ENCODE data around the gene ATL3.
"Not testable (repeated sequence)": the region's sequence is repeated elsewhere in the genome, so short reads cannot be mapped to it uniquely, and the experiment has no call there.

The ATL3 gene

GRCh38 chr11:63586451-63587166, 84.6 kb downstream of the ATL3 start:
- no peak for DNase-seq

DNA sequence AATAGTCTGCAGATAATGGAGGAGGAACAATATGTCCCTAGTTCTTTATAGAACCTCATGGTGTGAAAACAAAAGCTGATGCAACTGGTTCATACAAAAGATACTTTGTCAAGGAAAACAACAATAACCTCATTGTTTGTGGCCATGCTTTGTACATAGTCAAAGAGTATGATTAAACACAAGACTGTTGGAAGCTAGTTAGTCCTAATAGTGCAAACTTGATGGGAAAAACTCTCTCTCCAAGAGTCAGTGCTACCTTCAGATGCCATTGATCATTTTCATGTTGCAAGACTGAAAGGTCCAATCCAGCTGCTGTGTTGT, 87.9 kb downstream of the ATL3 start:
- no peak for DNase-seq

DNA sequence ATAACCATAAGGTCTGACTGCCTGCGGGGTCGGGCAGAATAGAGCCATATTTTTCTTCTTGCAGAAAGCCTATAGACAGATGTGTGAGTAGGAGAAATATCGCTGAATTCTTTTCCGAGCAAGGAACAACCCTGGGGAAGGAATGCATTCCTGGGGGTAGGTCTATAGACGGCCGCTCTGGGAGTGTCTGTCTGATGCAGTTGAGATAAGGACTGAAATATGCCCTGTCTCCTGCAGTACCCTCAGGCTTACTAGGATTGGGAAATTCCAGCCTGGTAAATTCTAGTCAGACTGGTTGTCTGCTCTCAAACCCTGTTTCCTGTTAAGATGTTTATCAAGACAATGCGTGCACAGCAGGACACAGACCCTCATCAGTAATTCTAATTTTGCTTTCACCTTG, 90.0 kb downstream of the ATL3 start:
- DNase-seq = not testable (repeated sequence)

DNA sequence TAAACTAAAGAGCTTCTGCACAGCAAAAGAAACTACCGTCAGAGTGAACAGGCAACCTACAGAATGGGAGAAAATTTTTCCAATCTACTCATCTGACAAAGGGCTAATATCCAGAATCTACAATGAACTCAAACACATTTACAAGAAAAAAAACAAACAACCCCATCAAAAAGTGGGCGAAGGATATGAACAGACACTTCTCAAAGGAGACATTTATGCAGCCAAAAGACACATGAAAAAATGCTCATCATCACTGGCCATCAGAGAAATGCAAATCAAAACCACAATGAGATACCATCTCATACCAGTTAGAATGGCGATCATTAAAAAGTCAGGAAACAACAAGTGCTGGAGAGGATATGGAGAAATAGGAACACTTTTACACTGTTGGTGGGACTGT, 92.3 kb downstream of the ATL3 start:
- DNase-seq = not testable (repeated sequence)

- no peak for DNase-seq
Observed at GRCh38 chr11:63574856-63575602, 96.1 kb downstream of the ATL3 start.

All from NK-92 treated with Interleukin-12 subunit alpha and Interleukin-12 subunit beta, amount 100 ng/mL, for 24 hours (cell line).